GM06990 (cell line): ENCODE data around the gene SPAAR.

ENCODE experiments used
- DNase-seq: peaks from one replicate; pipeline ENCODE4 v3.0.0-alpha.2; 2011; ENCODE audit not compliant: insufficient read length; ENCODE audit errors: extremely low read depth
- H3K27me3 ChIP-seq: replicated peaks from 2 replicates; pipeline ENCODE4 v1.6.0; 2011; ENCODE audit warnings: low read length; ENCODE audit not compliant: control insufficient read depth, insufficient read depth
- H3K36me3 ChIP-seq: 2 replicates; pipeline ENCODE4 v1.5.1; 2011; ENCODE audit warnings: low read length; ENCODE audit not compliant: control insufficient read depth, insufficient read depth
- H3K4me3 ChIP-seq: replicated peaks from 2 replicates; pipeline ENCODE4 v1.5.1; 2011; ENCODE audit warnings: low read depth, mild to moderate bottlenecking, control low read depth, low read length
- TF ChIP-seq, protein P1 (sequence below): IDR thresholded peaks from 2 replicates; pipeline ENCODE4 v1.5.1; 2011; ENCODE audit warnings: low read length, control low read depth, mild to moderate bottlenecking, inconsistent platforms; ENCODE audit not compliant: insufficient read depth, poor library complexity, severe bottlenecking

The SPAAR gene

DNA sequence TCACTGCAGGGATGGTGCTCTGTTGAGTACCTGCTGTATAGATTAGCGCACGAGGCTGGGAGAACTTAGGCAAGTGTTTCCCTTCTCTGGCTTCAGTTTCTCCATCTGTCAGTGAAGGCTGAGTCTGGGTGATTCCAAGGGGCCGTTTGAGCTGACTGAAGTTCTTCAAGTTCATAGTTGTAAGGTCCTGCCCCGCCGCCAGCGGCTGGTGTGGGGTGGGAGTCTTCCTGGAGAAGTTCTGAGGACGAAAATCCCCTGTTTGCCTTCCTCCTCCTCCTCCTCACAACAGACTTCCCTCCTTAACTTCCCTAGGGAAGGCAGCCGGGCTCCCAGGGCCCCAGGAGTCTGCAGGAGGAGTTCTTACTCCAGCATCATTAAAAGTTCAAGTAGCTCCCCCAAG lies 5.0 kb upstream of the SPAAR start:
- Histone ChIP-seq H3K4me3 (no peak overlapping the region), H3K27me3 (peaks cover 1% of the 10 kb centered on the region), H3K36me3 (no peaks in the 10 kb centered on the region)
- TF ChIP-seq, protein P1, sequence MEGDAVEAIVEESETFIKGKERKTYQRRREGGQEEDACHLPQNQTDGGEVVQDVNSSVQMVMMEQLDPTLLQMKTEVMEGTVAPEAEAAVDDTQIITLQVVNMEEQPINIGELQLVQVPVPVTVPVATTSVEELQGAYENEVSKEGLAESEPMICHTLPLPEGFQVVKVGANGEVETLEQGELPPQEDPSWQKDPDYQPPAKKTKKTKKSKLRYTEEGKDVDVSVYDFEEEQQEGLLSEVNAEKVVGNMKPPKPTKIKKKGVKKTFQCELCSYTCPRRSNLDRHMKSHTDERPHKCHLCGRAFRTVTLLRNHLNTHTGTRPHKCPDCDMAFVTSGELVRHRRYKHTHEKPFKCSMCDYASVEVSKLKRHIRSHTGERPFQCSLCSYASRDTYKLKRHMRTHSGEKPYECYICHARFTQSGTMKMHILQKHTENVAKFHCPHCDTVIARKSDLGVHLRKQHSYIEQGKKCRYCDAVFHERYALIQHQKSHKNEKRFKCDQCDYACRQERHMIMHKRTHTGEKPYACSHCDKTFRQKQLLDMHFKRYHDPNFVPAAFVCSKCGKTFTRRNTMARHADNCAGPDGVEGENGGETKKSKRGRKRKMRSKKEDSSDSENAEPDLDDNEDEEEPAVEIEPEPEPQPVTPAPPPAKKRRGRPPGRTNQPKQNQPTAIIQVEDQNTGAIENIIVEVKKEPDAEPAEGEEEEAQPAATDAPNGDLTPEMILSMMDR, result no peak
- DNase-seq, result no peak

DNA sequence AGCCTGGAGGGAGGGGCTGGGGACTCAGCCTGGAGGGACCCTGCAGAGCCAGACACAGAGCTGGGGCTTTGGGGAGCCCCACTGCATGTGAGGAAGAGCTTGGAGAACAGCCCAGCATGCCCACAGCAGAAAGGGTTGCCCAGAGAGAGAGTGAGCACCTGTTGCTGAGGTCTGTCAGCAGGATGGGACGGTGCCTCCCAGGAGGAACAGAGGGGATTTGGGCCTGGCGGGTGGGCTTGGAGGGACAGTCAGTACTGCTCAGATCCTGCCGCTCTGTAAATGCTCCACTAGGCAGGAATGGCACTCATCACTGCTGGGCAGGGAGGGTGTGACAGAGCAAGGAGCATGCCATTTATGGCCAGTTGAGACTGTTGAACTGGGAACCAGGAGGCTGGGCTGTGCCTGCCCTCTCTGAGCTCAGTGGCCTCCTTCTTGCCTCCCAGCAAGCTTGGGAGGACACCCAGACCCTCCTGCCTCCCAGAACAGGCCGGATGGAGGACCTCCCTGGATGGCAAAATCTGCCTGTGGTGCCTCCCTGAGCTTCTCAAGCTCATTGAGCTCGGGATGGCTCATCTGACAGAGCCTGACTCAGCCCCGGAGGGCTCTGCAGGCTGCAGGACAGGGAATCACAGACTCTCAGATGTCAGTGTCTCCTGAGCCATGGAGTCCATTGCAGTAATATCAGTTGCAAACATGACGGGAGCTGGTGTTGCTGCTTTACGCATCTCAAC lies 4.1 kb upstream of the SPAAR start:
- no peak overlapping the region for H3K4me3 ChIP-seq
- H3K27me3 ChIP-seq, result peaks cover 1% of the 10 kb centered on the region
- DNase-seq, result no peak
- TF ChIP-seq, protein P1, result no peak
- H3K36me3 ChIP-seq, result no peaks in the 10 kb centered on the region

DNA sequence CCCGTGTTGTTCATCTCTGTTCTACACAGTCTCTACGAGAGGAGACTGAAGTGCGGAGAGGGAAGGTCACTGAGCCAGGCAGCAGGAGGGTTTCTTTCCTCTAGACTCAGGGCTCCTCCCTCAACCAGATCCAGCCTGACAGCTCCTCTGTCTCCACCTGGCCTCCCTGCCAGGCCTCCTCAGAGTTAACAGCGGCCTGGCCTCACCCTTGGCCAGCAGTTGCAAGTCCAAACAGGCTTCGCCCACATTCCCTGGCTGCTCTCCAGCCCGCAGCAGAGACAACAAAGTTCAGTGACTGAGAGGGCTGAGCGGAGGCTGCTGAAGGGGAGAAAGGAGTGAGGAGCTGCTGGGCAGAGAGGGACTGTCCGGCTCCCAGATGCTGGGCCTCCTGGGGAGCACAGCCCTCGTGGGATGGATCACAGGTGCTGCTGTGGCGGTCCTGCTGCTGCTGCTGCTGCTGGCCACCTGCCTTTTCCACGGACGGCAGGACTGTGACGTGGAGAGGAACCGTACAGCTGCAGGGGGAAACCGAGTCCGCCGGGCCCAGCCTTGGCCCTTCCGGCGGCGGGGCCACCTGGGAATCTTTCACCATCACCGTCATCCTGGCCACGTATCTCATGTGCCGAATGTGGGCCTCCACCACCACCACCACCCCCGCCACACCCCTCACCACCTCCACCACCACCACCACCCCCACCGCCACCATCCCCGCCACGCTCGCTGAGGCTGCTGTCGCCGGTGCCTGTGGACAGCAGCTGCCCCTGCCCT lies 3.2 kb upstream of the SPAAR start, which contains the start of gene HRCT1:
Gene HRCT1 (plus strand): TSS at position 291 of the 768 bp plus-strand sequence. CDS start 86 bp downstream, at position 377.
- no peaks in the 10 kb centered on the region for H3K36me3 ChIP-seq
- DNase-seq, result no peak
- TF ChIP-seq, protein P1, result no peak
- H3K27me3 ChIP-seq, result peaks cover 1% of the 10 kb centered on the region
- H3K4me3 ChIP-seq, result no peak within 1 kb of the TSS

DNA sequence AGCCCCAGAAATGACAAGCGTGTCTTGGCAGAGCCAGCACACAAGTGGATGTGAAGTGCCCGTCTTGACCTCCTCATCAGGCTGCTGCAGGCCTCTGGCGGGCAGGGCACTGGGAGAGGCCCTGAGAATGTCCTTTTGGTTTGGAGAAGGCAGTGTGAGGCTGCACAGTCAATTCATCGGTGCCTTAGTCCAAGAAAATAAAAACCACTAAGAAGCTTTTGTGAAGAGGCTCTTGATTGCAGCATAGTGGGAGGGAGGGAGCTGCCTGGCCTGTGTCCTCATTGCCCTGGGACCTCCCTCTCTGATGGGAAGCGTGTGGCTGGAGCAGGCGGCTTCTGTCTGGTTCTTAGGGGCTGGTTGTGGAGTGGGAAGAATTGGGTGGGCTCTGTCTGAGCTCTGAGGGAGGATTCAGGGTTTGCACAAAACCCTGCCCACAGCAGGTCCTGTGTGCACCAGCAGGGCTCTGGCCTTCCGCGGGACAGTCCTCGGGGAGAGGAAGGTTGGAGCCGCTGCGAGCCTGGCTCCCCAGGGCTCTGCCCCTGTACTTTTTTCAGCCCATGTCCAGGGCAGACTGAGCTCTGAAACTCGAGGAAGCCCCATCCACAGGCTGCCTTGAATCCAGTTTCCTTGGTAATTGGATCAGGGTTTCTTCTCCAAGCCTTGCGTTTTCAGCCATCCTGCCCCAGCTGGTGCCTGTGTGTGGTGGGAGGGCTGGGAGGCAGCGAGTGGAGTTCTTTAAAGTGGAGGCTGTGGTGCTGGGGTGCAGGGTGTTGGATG lies 2.2 kb upstream of the SPAAR start:
- no peaks in the 10 kb centered on the region for H3K36me3 ChIP-seq
- H3K4me3 ChIP-seq, result no peak overlapping the region
- DNase-seq, result no peak
- H3K27me3 ChIP-seq, result peaks cover 1% of the 10 kb centered on the region
- TF ChIP-seq, protein P1, result no peak

DNA sequence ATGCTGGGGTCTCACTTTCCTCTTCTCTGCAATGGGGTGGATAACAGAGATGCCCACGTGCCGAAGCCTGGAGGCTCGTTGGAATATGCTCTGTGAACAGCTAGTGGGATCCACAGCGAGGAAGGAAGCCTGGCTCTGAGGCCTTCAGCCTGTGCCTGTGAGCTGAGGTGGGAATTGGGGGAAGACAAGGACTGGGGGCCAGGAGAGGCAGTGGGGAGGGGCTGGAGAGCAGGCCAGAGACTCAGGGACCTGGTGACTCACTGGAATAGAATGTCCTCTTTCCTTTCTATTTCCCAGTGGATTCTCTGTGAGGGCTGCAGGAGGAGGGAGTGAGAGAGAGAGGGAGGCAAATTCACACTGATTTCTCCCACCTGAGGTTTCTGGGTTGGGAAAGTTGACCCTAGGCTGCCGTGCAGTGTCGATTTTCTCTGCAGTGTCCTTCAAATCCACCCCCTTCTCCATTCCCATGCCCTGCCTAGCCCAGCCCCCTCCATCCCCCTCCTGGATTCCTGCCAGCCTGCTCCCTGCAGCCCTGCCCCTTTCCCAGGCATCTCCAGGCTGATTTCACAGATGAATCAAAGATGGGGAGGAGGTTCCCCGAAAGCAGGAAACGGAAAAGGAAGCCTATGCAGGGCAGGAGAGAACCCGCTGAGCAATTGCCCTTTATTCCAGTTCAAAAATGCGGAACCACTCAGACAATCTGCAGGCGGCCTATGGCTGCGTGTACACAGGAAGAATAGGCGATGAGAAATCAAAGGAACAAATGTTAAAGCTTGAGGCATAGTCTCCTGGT lies 1.4 kb upstream of the SPAAR start:
- H3K36me3 ChIP-seq, result no peaks in the 10 kb centered on the region
- no peak for DNase-seq
- no peak overlapping the region for H3K4me3 ChIP-seq
- H3K27me3 ChIP-seq, result no peaks in the 10 kb centered on the region
- TF ChIP-seq, protein P1, result no peak
